ENCODE results near the gene ATP6V1A.

The ATP6V1A gene

GRCh38 chr3:113721636-113722035 lies 25.2 kb upstream of the ATP6V1A start:
- Mint-ChIP-seq H3K4me3 (no peak overlapping the region), H3K27me3 (ENCODE audit: low read depth) (no peaks in the 10 kb centered on the region), H3K36me3 (ENCODE audit: low read depth) (peaks cover 55% of the 10 kb centered on the region), H3K9me3 (no peaks in the 10 kb centered on the region), H3K27ac (no peak overlapping the region), H3K4me1 (no peaks in the 10 kb centered on the region)
- no peak for TF ChIP-seq CTCF (IDR thresholded peaks at IDR 0.05; ENCODE audit: unreplicated experiment in 3 of 3)

- TF ChIP-seq CTCF (IDR thresholded peaks at IDR 0.05; ENCODE audit: unreplicated experiment in 3 of 3), result no peak
- H3K4me1 Mint-ChIP-seq, result peaks cover 9% of the 10 kb centered on the region
- H3K27me3 Mint-ChIP-seq (ENCODE audit: low read depth), result no peaks in the 10 kb centered on the region
- H3K36me3 Mint-ChIP-seq (ENCODE audit: low read depth), result peaks cover 19% of the 10 kb centered on the region
- no peak overlapping the region for H3K27ac Mint-ChIP-seq
- no peaks in the 10 kb centered on the region for H3K9me3 Mint-ChIP-seq
- no peak overlapping the region for H3K4me3 Mint-ChIP-seq
These were observed 18.2 kb upstream of the ATP6V1A start for GRCh38 chr3:113728661-113729060.

- no peak overlapping the region for H3K27ac Mint-ChIP-seq
- no peaks in the 10 kb centered on the region for H3K9me3 Mint-ChIP-seq
- TF ChIP-seq CTCF (IDR thresholded peaks at IDR 0.05; ENCODE audit: unreplicated experiment in 3 of 3), result no peak
- H3K4me3 Mint-ChIP-seq, result no peak overlapping the region
- H3K27me3 Mint-ChIP-seq (ENCODE audit: low read depth), result no peaks in the 10 kb centered on the region
- H3K4me1 Mint-ChIP-seq, result peaks cover 9% of the 10 kb centered on the region
- H3K36me3 Mint-ChIP-seq (ENCODE audit: low read depth), result peaks cover 12% of the 10 kb centered on the region
These were observed 16.3 kb upstream of the ATP6V1A start for GRCh38 chr3:113730550-113730949.

GRCh38 chr3:113731694-113732093 lies 15.1 kb upstream of the ATP6V1A start:
- peaks cover 12% of the 10 kb centered on the region for H3K36me3 Mint-ChIP-seq (ENCODE audit: low read depth)
- no peak overlapping the region for H3K27ac Mint-ChIP-seq
- TF ChIP-seq CTCF (IDR thresholded peaks at IDR 0.05; ENCODE audit: unreplicated experiment in 3 of 3), result no peak
- H3K9me3 Mint-ChIP-seq, result no peaks in the 10 kb centered on the region
- peaks cover 16% of the 10 kb centered on the region for H3K4me1 Mint-ChIP-seq
- no peak overlapping the region for H3K4me3 Mint-ChIP-seq
- H3K27me3 Mint-ChIP-seq (ENCODE audit: low read depth), result no peaks in the 10 kb centered on the region

GRCh38 chr3:113736548-113737089 lies 10.2 kb upstream of the ATP6V1A start:
- no peak overlapping the region for H3K4me3 Mint-ChIP-seq

More at GRCh38 chr3:113736548-113737089, 10.2 kb upstream of the ATP6V1A start:
- no peaks in the 10 kb centered on the region for H3K9me3 Mint-ChIP-seq
- peak; percentile 57 to 73 (median 61) for TF ChIP-seq CTCF (IDR thresholded peaks at IDR 0.05; ENCODE audit: unreplicated experiment in 3 of 3)
- peaks cover 25% of the 10 kb centered on the region for H3K4me1 Mint-ChIP-seq
- H3K27me3 Mint-ChIP-seq (ENCODE audit: low read depth), result no peaks in the 10 kb centered on the region
- peaks cover 14% of the 10 kb centered on the region for H3K36me3 Mint-ChIP-seq (ENCODE audit: low read depth)
- H3K27ac Mint-ChIP-seq, result peak overlapping the region; percentile 8 to 22 (median 15)
